ENCODE data around the gene S100A12.

S100A12 gene

GRCh38 chr1:153355445-153356071 lies 19.9 kb downstream of the S100A12 start:
- TF ChIP-seq, protein P1, sequence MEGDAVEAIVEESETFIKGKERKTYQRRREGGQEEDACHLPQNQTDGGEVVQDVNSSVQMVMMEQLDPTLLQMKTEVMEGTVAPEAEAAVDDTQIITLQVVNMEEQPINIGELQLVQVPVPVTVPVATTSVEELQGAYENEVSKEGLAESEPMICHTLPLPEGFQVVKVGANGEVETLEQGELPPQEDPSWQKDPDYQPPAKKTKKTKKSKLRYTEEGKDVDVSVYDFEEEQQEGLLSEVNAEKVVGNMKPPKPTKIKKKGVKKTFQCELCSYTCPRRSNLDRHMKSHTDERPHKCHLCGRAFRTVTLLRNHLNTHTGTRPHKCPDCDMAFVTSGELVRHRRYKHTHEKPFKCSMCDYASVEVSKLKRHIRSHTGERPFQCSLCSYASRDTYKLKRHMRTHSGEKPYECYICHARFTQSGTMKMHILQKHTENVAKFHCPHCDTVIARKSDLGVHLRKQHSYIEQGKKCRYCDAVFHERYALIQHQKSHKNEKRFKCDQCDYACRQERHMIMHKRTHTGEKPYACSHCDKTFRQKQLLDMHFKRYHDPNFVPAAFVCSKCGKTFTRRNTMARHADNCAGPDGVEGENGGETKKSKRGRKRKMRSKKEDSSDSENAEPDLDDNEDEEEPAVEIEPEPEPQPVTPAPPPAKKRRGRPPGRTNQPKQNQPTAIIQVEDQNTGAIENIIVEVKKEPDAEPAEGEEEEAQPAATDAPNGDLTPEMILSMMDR (IDR thresholded peaks at IDR 0.05), result peak; percentile 50

DNA sequence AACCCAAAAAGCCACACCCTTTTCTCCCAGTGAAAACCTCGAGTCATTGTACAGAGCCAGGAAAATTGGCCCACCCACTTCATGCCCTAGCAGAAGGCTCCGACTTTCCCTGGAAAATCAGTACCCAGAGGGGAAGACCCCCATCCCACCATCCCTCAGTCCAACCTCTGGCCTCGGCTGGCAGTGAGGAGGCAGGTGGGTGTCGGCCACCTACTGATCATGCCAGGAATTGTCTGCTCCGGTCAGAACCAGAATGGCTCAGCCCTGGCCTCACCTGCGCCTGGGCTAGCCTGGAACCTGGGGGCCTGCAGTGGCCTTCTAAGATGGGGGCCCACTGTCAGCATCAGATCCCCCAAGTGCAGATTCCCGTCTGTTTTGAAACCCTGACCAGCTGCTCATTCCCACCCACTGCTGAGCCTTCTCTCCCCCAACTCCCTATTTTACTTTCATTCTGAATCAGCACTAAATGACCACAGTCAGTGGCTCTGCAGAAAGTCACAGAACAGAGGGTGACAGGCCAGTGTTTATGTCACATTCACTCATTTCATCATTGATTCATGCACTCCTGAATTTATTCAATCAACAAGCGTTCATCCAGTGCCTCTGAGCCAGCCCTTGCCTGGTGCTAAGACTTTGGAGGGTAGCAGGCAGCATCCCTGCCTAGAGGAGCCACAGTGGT lies 20.8 kb downstream of the S100A12 start:
- TF ChIP-seq, protein P1 (IDR thresholded peaks at IDR 0.05), result no peak

DNA sequence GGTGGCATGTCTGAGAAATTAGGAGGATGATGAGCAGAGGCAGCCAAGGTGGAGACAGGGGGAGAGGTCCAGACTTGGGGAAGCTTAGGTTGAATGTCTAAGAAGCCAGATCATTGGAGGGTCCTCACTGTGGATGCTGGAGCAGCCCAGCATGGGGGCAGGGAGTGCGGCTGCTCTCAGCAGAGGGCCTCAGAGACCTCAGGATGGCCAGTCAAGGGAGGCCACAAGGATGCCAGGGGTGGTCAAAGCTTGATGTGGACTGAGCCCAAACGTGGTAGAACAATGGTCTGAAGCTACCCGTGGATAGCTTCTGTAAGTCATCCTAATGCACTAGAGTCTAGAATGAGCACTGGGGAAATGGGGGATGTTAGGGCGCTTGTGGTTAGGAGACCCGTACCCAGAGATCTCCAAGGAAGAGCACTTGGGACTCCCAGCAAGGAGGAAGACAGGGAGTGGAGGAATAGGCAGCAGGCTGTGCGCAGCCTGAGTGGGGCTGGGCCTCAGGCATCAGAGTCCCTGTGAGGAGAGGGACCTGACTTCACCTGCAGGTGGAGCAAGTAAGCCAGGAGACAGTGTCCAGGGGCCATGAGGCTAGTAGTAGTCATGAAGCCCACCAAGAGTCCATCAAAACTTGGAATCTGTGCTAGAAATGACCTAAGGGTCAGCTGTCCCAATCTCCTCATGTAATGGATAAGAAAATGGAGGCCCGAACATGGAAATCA lies 22.0 kb downstream of the S100A12 start:
- TF ChIP-seq, protein P1 (IDR thresholded peaks at IDR 0.05), result peak; percentile 44; the same call in 1 of the 2 replicates

DNA sequence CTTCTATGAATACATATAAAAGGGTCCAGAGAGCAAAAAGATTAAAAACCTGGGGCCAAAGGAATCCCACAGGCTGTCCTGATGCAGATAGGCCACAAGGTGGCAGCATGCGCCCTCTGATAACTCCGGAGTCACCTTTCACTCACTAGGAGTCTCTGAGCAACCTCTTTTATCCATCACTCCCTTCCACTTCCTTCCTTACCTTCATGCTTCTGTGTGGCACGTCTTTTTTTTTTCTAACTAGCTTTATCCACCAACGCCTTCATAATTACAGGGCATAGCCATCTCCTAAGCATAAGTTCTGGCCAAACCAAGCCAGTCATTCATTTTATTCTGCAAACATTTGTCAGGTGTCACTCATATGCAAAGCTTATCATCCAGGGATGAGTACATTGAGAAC lies 22.9 kb downstream of the S100A12 start:
- TF ChIP-seq, protein P1 (IDR thresholded peaks at IDR 0.05), result peak; percentile 97

- TF ChIP-seq, protein P1 (IDR thresholded peaks at IDR 0.05), result no peak
Observed at GRCh38 chr1:153350321-153350957, 25.0 kb downstream of the S100A12 start.

DNA sequence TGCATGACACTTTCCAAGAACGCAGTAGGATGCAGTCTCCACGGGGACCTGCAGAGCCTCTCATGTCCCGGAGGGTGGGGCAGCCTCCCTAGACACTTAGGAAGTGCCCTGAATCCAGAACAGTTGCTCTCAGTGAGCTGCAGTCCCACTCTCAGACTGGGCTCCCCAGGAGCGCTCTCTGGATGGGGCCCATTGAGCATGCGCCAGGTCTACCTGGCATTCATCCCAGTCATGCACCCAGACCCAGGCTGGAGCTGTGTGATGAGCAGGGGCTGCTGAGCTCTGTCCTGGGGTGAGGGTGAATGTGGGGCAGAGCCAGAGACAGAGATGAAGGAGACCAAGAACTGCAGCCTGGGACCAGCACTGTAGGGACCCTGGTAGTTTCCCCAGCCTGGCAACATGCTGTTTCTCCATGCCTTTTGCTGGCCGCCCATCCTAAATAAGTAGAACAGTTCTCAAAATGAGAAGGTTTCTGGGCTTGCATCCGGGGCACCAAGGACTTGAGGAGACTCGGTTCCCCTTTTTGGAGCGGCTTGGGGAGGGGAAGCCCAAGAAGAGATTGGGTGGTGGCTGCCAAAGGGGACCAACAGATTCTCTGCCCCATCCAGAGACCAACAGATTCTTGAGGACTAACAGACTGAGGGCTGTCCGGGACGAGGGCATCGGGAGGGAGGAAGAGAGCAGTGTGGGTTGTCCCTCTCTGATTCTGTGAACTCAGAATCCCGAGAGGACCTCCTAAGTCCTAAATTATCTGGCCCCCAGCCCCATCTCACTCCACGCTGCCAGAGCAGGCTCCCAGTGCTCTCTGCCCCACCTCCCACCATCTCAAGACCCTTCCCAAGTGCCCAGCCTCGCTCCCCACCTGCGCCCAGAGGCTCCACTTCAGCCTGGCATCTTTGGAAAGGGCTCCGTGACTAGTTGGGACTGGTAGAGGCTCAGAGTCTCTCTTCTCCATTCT lies 25.8 kb downstream of the S100A12 start:
- TF ChIP-seq, protein P1 (IDR thresholded peaks at IDR 0.05), result no peak

Data from LNCAP (cell line).